ENCODE measurements around the gene NUFIP1. TPM values are rescaled to one million over a fixed set of nuclear protein-coding genes. Genes with fewer than 3 reads are reported as not detected.

The NUFIP1 gene
- total and polyA plus RNA-seq, 2 of the 8 experiments (the other 6 are each of a cell fraction or from before 2014, with no cell fraction given), result 4.6 to 16.6 TPM

- no peak for TF ChIP-seq CHD7 (IDR thresholded peaks at IDR 0.05; ENCODE audit: insufficient replicate concordance, low read length)
- no peak for TF ChIP-seq BACH1 (IDR thresholded peaks at IDR 0.05; ENCODE audit: low read length)
These were observed 67.1 kb downstream of the NUFIP1 start (continued) for GRCh38 chr13:44921931-44922758.
